ENCODE data around the gene KDM4F.

The KDM4F gene

DNA sequence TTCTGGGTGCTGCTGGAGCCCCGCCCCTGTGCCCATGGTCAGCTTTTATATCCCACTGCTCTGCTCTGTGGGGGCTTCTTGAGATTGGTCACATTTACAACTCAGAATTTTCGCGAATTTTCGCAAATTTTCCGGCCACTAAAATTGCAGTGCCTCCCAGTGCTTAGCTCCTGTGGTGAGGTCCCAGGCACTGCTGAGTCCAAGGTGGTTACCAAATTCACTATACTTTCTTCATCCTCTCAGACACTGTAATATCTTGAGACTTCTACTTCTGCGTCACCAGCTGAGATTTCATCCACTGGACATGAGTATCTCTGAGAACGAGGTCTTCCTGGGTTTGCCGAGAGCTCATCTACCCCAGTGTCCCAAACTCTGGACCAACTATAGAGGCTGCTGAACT, 8.7 kb downstream of the KDM4F start:
- no peak for DNase-seq

GRCh38 chr11:95058621-95059020, 9.4 kb downstream of the KDM4F start:
- H3K4me1 ChIP-seq: no peaks in the 10 kb centered on the region
- no peaks in the 10 kb centered on the region for H3K36me3 ChIP-seq
- H3K9me3 ChIP-seq: no peaks in the 10 kb centered on the region
- no peak for TF ChIP-seq CTCF (IDR thresholded peaks at IDR 0.05; ENCODE audit: low read depth, low read length)
- no peaks in the 10 kb centered on the region for H3K27me3 ChIP-seq
- DNase-seq: no peak
- no peak overlapping the region for H3K4me3 ChIP-seq (ENCODE audit: low read depth, low read length)

More for the DNA sequence above, 8.7 kb downstream of the KDM4F start:
- H3K36me3 ChIP-seq: no peaks in the 10 kb centered on the region
- no peaks in the 10 kb centered on the region for H3K27me3 ChIP-seq
- H3K9me3 ChIP-seq: no peaks in the 10 kb centered on the region
- H3K4me1 ChIP-seq: no peaks in the 10 kb centered on the region
- no peak for TF ChIP-seq CTCF (IDR thresholded peaks at IDR 0.05; ENCODE audit: low read depth, low read length)
- H3K4me3 ChIP-seq (ENCODE audit: low read depth, low read length): no peak overlapping the region

DNA sequence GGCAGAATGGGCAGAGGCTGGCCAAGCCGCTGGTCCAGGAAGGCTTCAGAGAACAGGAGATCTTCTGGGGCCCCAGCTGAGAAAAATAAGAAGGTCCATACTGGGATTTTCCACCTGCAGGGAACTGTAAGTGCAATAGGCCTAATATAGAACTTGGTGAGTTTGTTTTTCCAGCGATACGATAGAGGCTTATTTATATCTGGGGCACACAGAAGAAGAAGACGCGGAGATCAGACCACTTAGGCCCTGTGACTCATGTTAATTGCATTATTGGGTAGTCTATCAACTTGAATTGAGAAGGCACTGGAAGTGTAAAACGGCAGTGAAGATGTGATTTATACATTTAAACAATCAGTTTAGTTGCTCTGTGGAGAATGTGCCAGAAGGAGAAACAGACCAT, 9.8 kb downstream of the KDM4F start:
- Histone ChIP-seq H3K4me1 (no peaks in the 10 kb centered on the region), H3K4me3 (ENCODE audit: low read depth, low read length) (no peak overlapping the region), H3K9me3 (no peaks in the 10 kb centered on the region), H3K27me3 (no peaks in the 10 kb centered on the region), H3K36me3 (no peaks in the 10 kb centered on the region)
- DNase-seq: no peak
- TF ChIP-seq CTCF (IDR thresholded peaks at IDR 0.05; ENCODE audit: low read depth, low read length): no peak

DNA sequence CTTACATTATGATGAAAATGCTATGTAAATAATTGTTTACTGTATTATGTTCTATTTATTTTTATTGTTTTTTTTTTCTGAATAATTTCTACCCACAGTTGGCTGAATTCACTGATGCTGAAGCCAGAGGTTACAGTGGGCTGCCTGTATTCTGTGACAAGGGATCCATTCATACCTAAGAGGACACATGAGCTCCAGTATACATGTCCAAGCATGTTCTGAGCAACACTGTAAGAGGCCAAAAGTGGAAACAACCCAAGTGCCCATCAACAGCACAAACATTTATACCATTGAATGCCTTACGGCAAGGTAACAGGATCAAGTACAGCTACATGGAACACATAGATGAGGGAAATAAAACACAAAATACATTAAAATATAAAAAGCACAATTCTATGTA, 16.1 kb downstream of the KDM4F start:
- H3K27me3 ChIP-seq: no peaks in the 10 kb centered on the region
- TF ChIP-seq CTCF (IDR thresholded peaks at IDR 0.05; ENCODE audit: low read depth, low read length): no peak
- H3K4me3 ChIP-seq (ENCODE audit: low read depth, low read length): no peak overlapping the region
- no peak for DNase-seq
- no peaks in the 10 kb centered on the region for H3K36me3 ChIP-seq
- no peaks in the 10 kb centered on the region for H3K4me1 ChIP-seq
- H3K9me3 ChIP-seq: no peaks in the 10 kb centered on the region

GRCh38 chr11:95066716-95067038, 17.5 kb downstream of the KDM4F start, which contains the start of gene SRSF8:
Gene SRSF8 (plus strand): TSS chr11:95066919. CDS start chr11:95067227, 308 bp downstream.
- no peaks in the 10 kb centered on the region for H3K27me3 ChIP-seq
- H3K4me1 ChIP-seq: no peaks in the 10 kb centered on the region
- H3K36me3 ChIP-seq: peaks cover 6% of the 10 kb centered on the region; the same call in 1 of the 2 replicates
- DNase-seq: no peak
- H3K4me3 ChIP-seq (ENCODE audit: low read depth, low read length): peak within 1 kb of the TSS; percentile 87
- no peaks in the 10 kb centered on the region for H3K9me3 ChIP-seq
- no peak for TF ChIP-seq CTCF (IDR thresholded peaks at IDR 0.05; ENCODE audit: low read depth, low read length)

DNA sequence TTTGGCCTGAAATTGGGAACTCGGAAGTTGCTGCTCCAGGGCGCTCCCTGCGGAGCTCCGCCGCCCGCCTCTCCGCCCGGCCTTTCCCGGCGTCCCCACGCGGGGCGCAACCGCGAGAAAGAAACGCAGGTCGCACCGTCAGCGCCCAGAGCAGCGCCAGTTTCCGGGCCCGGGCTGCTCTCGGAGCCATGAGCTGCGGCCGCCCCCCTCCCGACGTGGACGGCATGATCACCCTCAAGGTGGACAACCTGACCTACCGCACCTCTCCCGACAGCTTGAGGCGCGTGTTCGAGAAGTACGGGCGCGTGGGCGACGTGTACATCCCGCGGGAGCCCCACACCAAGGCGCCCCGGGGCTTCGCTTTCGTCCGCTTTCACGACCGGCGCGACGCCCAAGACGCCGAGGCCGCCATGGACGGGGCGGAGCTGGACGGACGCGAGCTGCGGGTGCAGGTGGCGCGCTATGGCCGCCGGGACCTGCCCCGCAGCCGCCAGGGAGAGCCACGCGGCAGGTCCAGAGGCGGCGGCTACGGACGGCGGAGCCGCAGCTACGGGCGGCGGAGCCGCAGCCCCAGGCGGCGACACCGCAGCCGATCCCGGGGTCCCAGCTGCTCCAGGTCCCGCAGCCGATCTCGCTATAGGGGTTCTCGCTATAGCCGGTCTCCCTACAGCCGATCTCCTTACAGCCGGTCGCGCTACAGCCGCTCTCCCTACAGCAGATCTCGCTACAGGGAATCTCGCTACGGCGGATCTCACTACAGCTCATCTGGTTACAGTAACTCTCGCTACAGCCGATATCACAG, 18.0 kb downstream of the KDM4F start:
- no peaks in the 10 kb centered on the region for H3K9me3 ChIP-seq
- TF ChIP-seq CTCF (IDR thresholded peaks at IDR 0.05; ENCODE audit: low read depth, low read length): peak; percentile 54

More for the DNA sequence above, 18.0 kb downstream of the KDM4F start:
- Histone ChIP-seq H3K4me3 (ENCODE audit: low read depth, low read length) (peak overlapping the region; percentile 87), H3K36me3 (peaks cover 6% of the 10 kb centered on the region; the same call in 1 of the 2 replicates), H3K4me1 (no peaks in the 10 kb centered on the region), H3K27me3 (no peaks in the 10 kb centered on the region)
- DNase-seq: peak; percentile 89
